Measurements from ENCODE around the gene KCNIP4.
"Not testable (repeated sequence)": the region's sequence is repeated elsewhere in the genome, so short reads cannot be mapped to it uniquely, and the experiment has no call there.

KCNIP4 gene

DNA sequence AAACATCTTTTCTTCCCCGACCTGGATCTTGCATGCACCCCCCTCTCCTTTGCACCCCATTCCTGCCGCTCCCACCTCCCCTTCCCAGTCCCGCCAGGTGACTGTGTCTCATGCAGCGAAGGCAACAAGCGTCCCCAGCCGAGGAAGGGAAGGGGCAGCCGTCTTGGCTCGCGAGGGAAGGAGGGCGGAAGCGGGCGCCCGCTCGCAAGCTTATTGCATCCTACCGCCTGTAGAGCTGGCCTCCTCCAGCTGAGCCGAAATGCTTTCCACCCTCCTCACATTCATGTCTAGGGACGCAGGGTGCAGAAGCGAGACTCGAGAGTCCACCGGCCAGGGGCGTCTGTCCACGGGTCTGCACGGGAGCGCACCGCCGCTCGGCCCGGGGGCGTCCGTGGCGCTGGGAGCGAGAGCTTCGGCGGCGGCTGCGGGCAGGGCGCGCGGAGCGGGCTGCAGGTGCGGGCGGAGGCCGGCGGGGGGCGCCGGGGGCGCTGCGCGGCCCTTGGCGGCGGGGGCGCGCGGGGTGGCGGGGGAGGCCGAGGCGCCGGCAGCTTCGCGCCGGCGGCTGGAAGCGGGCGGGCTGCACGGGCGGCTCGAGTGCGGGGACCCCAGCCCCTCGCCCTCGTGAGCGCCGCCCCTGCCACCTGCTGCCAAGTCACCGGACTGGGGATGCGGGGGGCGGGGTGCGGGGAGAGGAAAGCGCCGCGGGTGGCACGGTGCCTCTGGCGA lies at the start of gene KCNIP4:
Gene KCNIP4 (minus strand): TSS at position 426 of the 726 bp plus-strand sequence.
- in situ Hi-C loops (cut with HindIII; ENCODE audit: low sequenced_read_pairs) = no loop called here

DNA sequence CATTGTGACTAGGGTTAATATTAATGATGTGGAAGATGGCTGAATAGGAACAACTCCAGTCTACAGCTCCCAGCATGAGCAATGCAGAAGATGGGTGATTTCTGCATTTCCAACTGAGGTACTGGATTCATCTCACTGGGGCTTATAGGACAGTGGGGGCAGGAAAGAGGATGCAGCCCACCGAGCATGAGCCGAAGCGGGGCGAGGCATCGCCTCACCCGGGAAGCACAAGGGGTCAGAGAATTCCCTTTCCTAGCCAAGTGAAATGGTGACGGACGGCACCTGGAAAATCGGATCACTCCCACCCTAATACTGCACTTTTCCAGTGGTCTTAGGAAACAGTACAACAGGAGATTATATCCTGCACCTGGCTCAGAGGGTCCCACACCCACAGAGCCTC lies 48.0 kb upstream of the KCNIP4 start:
- in situ Hi-C loops (cut with HindIII; ENCODE audit: low sequenced_read_pairs) = not testable (repeated sequence)

DNA sequence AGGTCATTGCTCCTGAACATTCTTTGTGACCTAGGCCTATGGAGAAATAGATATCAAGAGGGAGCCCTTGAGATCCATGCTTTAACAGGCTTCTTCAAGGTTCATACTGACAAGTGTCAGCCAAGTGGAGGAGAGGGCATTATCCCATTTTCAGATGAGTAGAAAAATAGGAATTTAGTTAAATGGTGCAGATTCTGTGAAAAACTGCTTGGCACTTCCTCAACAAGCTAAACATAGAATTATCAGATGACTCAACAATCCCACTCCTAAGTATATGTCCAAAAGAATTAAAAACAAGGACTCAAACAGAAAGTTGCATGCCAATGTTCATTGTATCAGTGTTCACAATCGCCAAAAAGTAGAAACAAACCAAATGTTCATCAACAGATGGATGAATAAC lies 43.8 kb upstream of the KCNIP4 start:
- in situ Hi-C loops (cut with HindIII; ENCODE audit: low sequenced_read_pairs) = no loop called here

DNA sequence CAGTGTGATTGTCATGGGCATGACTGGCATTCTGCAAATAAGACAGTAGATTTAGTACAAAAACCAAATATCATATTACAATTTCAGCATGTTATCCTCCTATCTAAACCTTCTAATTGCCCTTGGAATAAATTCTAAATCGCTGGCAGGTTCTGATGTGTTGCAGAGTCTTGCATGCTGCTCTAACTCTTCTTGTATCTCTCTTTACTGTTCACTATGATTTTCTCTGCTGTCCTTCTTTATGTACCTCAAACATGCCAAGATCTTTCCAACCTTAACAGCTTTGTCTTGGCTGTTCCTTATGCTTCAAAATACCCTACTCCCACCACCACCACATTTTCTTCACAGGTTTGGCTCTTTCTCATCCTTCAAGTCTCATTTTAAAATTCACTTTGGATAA lies 43.0 kb upstream of the KCNIP4 start:
- in situ Hi-C loops (cut with HindIII; ENCODE audit: low sequenced_read_pairs) = no loop called here

DNA sequence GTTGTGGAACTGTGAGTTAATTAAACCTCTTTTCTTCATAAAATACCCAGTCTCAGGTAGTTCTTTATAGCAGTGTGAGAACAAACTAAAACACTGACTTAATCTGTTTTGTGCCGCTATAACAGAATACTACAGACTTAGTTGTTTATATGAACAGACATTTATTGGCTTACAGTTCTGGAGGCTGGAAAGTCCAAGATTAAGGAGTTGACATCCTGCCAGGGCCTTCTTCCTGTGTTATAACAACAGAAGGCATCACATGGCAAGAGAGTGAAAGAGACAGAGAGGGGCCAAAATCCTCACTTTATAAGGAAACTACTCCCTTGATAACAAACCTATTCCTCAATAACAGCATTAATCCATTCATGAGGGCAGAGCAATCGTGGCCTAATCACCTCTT lies 42.5 kb upstream of the KCNIP4 start:
- in situ Hi-C loops (cut with HindIII; ENCODE audit: low sequenced_read_pairs) = no loop called here

DNA sequence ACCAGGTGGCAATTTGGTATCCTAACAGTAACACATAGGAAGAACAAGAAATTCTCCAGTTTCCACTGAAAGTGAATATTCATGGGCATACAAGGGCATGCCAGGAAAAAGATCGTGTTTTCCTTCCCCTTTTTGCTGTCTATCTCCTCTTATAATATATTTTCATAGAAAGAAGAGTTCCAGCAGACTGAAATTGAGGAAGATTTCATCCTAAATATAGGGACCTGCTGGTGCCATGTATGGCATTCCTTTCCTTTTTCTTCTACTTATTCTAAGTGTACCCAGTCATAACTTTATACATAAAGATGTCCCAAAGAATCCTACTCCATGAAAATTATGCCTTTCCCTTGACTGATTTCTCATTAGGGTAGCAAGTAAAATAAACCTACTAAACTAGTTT lies 40.8 kb upstream of the KCNIP4 start:
- in situ Hi-C loops (cut with HindIII; ENCODE audit: low sequenced_read_pairs) = no loop called here

DNA sequence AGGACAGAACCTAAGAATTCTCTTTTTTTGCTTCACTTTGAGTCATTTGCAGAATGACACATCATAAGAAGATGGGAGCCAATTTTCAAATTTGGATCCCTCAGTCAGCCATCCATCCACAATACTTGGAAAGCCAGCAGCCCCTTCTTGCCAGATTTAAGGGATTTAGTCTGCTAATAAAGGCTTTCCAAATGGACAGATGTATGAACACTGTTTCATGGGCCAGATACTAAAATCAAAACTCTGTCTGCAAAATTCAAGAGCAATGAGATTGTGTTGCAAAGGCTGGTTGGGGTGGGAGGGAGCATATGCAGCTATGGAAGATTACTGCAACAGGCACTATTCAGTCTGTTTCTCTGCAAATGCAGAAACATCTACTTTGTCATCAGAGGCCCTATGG lies 37.7 kb upstream of the KCNIP4 start:
- in situ Hi-C loops (cut with HindIII; ENCODE audit: low sequenced_read_pairs) = no loop called here

DNA sequence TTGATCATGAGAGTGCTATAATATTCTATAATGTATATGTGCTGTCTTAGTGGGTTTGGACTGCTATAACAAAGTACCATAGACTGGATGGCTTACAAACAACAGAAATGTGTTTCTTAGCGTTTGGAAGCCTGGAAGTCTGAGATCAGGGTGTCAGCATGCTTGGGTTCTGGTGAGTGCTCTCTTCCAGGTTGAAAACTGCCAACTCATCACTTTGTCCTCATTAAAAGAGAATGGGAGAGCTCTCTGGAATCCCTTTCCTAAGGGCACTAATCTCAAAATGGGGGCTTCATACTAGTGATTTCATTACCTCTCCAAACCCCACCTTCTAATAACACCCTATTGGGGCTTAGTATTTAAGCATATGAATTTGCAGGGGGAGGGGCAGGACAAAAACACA lies 33.5 kb upstream of the KCNIP4 start:
- in situ Hi-C loops (cut with HindIII; ENCODE audit: low sequenced_read_pairs) = no loop called here

DNA sequence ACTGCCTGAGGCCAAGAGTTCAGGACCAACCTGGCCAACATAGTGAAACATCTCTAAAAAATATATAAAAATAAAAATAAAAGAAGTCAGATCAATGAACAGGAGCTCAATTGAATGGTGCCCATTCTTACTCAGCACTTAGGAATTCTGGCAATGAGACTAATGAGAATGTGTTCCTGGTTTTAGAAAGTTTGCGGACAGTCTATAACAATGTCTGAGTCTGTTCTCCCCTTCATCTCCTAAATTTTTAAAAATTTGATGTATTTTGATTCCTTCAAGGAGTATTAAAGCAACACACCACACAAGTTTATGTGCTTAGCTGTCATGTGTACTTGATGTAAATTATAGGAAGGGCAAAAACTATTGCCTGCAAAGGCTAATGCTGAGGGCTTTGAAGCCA lies 30.6 kb upstream of the KCNIP4 start:
- in situ Hi-C loops (cut with HindIII; ENCODE audit: low sequenced_read_pairs) = no loop called here

DNA sequence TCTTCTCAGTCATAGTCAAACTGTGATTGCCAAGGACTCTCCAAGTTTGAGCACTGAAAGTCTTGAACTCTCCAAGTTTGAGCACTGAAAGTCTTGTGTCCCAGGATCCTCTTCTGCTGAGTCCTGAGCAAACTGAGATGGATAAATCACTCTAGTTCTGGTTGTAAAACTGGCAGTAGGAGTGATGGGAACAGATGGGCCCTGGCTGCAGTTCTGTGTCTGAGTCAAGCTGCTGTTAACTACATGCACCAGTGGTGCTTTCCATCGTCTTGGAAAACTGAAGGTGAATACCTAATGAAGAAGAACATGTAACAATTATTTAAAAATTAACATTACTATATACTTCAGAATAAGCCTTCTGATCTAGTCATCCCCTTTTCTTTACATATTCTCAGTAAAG lies 27.6 kb upstream of the KCNIP4 start:
- in situ Hi-C loops (cut with HindIII; ENCODE audit: low sequenced_read_pairs) = no loop called here

DNA sequence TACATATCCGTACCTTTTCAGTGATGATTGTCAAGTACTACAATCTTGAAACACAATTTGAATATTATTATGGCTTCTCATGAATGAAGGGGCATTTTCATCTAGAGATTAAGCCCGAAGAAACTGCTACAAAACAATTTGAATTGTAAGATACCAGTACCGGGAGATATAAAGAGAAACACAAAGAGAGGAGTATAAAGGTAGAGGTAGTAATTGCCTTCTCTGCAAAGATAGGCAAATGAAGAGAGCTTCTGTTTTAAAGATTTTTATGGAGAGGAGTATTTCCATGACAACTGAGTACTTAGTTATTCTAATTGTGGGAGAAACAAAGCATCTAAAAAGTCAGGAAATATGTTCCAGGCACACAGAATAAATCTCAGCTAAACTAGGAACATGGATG lies 25.3 kb upstream of the KCNIP4 start:
- in situ Hi-C loops (cut with HindIII; ENCODE audit: low sequenced_read_pairs) = no loop called here

DNA sequence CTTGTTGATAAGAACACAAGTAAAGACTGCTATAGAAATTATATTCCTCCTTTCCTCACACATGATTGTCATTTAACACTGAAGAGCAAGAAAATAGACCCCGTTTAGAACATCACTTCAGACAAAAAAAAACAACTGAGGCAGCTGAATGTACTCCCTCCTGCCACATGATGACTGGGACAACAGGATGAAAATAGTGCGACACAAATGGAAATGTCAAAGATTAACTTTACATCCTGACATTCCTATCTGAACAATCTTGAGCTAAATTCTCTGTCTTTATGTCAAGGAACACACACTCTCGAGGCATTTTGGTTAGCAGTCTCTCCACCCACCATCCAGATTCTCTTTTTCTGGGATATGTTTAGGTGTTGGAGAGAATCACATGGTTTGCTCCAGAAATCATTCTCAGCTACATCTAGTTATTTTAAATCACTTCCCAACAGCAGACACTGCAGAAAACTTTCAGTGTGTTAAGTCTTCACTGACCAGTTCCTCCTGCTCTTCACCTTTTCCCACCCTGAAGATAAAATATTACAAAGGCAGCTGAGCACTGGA lies 16.3 kb upstream of the KCNIP4 start:
- in situ Hi-C loops (cut with HindIII; ENCODE audit: low sequenced_read_pairs) = no loop called here

DNA sequence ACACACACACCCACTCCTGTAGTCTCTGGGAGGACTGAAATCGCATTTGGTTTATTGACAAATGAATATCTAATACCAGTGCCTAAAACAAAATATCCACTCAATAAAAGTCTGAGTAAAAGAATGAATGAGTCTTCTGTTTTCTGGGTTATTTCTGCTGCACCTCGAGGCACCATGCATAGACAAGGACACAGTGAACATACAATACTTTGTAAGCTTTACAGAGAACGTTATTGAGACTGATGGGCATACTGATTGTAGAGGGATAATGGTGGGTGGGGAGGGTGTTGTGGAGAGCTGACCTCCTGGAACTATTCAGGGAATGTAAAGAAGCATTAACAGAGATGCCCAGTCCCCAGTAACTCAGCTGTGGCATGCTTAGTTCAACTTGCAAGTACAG lies 14.1 kb upstream of the KCNIP4 start:
- in situ Hi-C loops (cut with HindIII; ENCODE audit: low sequenced_read_pairs) = no loop called here

DNA sequence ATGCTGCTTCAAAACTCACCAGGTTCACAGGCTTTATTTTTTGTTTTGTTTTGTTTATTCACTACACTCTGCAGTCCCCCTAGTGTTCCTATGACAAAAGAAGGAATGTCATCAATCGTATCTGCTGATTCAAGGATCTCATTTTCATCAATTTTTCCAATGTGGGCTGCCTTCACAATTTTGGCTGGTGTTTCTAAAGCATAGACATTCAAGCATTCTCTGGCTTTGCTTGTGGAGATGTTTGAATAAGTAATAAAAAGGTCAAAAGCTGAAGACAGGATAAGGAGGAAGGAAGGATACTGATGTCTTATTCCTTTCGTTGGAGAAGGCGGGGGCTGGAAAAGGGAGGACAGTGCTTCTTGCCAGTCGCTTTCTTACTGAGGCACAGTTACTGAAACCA lies 12.2 kb upstream of the KCNIP4 start:
- in situ Hi-C loops (cut with HindIII; ENCODE audit: low sequenced_read_pairs) = no loop called here

DNA sequence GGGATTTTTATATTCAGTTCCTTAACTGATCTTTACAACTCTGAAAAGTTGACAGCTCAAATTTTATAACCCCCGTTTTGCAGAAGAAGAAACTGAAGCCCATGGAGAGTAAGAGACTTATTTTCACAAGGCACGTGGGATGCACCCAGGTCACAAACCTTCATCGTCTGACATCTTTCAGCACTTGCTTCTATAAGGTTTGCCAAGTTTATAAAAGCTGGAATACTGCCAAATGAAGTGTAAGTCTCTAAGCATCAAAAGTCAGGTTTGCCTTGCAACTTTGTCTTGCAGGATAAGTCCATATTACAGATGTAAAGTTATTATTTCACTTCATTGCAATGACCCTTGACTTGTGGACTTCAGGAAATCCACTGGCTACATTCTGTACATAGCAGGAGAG lies 6.3 kb upstream of the KCNIP4 start:
- in situ Hi-C loops (cut with HindIII; ENCODE audit: low sequenced_read_pairs) = no loop called here

DNA sequence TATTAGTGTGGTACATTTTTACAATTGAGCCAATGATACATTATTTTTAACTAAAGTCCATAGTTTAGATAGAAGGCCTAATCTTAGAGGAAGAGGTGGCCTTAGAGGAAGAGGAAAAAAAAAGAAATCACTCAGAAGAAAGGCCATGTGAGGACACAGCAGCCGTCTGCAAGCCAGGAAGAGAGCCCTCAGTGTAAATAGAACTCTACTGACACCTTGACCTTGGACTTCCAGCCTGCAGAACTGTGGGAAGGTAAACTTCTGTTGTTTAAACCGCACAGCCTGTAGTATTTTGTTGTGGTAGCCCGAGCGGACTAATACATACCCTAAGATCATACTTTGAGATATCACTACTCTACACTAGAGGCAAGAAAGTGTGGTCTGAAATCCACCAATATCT lies 5.1 kb upstream of the KCNIP4 start:
- in situ Hi-C loops (cut with HindIII; ENCODE audit: low sequenced_read_pairs) = no loop called here

DNA sequence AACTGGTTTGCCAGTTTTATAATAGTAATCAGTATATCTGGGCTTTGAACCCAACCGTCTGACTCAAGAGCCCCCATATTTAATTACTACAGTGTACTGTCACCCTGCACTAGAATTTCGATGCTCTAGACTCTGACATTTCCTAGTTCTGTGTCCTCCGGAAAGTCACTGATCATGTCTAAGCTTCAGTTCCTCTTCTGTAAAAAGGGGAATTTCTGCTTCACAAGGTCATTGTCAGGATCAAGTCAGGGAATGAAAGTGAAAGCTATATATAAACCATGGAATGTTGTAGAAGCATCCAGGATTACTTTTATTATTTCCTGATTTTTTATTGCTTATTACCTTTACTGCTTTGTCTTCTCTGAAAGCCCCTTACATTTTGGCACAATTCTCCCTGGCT lies 4.0 kb upstream of the KCNIP4 start:
- in situ Hi-C loops (cut with HindIII; ENCODE audit: low sequenced_read_pairs) = no loop called here

DNA sequence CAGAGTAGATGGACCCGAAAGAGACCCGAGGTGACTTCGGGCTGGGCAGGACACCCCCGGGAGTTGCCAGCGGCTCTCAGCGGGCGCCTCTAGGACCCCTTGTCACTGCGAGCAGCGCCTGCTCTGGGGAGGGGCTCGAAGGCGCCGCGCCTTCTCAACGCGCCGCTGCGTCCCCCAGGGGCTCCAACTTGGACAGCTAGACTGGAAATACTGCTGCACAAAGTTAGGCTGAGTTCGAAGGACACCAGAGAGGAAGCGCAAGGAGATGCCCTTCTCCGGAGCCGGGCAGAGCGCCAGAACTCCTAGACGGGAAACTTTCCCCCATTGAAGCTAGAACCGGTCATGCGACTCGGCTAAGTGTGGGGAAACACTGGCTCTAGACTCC lies 493 bp upstream of the KCNIP4 start:
- in situ Hi-C loops (cut with HindIII; ENCODE audit: low sequenced_read_pairs) = no loop called here

DNA sequence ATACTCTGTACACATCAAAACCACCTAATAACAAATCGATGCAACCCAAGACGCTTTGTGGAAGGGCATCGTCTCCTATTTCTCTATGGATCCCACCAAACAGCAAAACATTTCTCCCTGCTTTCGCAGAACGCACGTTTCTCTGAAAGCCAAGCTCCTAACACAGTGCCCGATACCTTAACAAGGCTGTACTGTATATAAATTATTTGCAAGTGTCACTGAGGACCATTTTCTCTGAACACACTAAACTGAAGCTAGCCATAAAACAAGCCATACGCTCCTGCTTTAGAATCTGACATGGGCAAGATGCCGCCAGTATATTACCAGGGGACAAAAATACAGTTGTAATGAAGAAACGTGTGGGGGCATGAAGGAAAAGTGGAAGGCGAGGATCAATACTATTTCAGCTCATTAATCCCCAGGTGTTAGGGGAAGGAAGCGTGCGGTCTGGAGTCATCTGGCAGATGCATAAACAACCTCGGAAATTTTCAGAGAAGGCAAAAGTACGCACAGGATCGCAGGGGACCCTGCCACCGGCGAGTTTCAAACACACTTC lies 703 bp downstream of the KCNIP4 start:
- in situ Hi-C loops (cut with HindIII; ENCODE audit: low sequenced_read_pairs) = no loop called here

DNA sequence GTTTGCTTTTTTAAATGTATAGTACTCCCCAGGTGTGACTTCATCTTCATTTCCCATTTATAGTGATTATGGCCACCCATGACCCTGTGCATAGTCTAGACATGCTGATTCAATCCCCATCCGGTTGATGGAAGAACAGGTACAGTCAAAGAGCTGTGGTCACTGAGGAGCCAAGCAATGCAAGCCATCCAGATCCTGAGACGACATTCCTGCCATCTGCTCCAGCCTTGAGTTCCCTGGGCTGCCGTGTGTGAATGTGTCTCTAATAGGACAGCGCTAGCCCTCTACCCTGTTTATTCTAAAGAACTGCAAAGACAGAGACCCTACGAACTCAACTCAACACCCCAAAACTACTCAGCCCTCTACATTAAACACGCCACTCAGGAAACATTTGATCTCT lies 1.7 kb downstream of the KCNIP4 start:
- in situ Hi-C loops (cut with HindIII; ENCODE audit: low sequenced_read_pairs) = no loop called here

DNA sequence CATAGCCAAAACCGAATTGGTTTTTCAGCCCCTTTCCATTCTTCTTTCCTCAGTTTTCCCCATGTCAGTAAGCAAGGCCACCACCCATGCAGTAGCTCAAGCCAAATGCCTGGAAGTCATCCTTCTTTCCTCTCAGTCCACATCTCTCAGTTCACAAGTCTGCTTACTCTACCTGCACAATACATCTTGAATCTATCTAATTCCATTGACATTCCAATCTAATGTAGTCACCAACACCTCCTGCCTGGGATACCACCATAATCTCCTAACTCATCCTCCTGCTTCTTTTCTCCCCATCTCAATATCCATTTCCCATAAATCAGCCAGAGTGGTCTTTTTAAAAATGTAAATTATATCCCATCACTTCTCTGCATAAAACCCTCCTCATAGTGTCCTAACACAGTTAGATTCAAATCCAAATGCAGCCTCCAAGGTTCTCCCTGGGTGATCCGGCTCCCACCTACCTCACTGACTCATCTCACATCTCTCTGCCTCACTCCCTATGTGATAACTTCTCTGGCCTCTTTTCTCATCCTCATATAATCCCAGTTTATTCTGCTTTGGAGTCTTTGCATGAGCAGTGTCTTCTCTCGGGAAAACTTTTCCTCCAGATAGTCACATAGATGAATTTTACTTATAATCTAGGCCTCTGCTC lies 26.9 kb downstream of the KCNIP4 start:
- in situ Hi-C loops (cut with HindIII; ENCODE audit: low sequenced_read_pairs) = no loop called here

DNA sequence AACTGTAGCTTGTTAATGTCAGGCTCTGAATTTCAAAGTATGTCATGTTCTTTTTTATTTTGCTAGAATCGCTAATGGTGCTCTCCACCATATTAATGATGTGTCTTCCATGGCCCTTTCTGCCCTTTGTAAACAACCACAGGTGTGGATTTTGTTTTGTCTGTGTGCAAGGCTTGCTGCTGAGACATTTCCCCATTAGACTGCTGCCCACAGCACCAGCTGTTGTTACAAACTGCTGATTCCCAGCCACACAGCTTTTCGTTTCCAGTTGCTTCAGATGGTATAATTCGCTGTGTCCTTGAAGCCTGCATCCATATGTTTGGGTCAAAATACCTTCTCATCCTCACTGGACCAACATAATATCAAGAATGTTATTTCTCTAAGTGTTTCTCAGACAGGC lies 32.8 kb downstream of the KCNIP4 start:
- in situ Hi-C loops (cut with HindIII; ENCODE audit: low sequenced_read_pairs) = no loop called here

All from DLD1 (cell line).